C4-2B (cell line): ENCODE results near the gene GPR25.

ENCODE experiments used
- H3K27ac ChIP-seq: fragments of 450-650 bp; 2 replicates; pipeline ENCODE4 v1.5.1; 2017
- CTCF ChIP-seq: fragments of 450-650 bp; conservative IDR thresholded peaks from 2 replicates; pipeline ENCODE4 v1.5.1; 2017; ENCODE audit warnings: mild to moderate bottlenecking
- ZFX ChIP-seq: fragments of 450-650 bp; IDR thresholded peaks from 2 replicates; pipeline ENCODE4 v1.6.1; 2017

Gene GPR25

GRCh38 chr1:200874694-200875093 is 1.9 kb downstream of the GPR25 start:
- no peak overlapping the region for H3K27ac ChIP-seq
- TF ChIP-seq ZFX (no peak), CTCF (no peak)

GRCh38 chr1:200875416-200875815 is 2.6 kb downstream of the GPR25 start:
- TF ChIP-seq CTCF = no peak
- TF ChIP-seq ZFX = no peak

GRCh38 chr1:200877010-200877409 is 4.2 kb downstream of the GPR25 start:
- TF ChIP-seq CTCF = no peak
- no peak for TF ChIP-seq ZFX
- no peak overlapping the region for H3K27ac ChIP-seq

More at GRCh38 chr1:200875416-200875815, 2.6 kb downstream of the GPR25 start:
- no peak overlapping the region for H3K27ac ChIP-seq

- H3K27ac ChIP-seq = no peak overlapping the region
- TF ChIP-seq ZFX (no peak), CTCF (no peak)
These were observed 5.2 kb downstream of the GPR25 start for GRCh38 chr1:200877839-200878551.

GRCh38 chr1:200880212-200880611 is 7.4 kb downstream of the GPR25 start:
- TF ChIP-seq CTCF (no peak), ZFX (no peak)
- no peak overlapping the region for H3K27ac ChIP-seq

- H3K27ac ChIP-seq = no peak overlapping the region
- no peak for TF ChIP-seq CTCF
- no peak for TF ChIP-seq ZFX
These were observed 10.3 kb downstream of the GPR25 start for GRCh38 chr1:200883118-200883517.

GRCh38 chr1:200885623-200886402 is 13.0 kb downstream of the GPR25 start:
- no peak overlapping the region for H3K27ac ChIP-seq
- TF ChIP-seq ZFX = no peak
- no peak for TF ChIP-seq CTCF
